Colonic mucosa (tissue), 4 donors: ENCODE measurements around the gene GAPDH. TPM values are rescaled to one million over a fixed set of nuclear protein-coding genes. Genes with fewer than 3 reads are reported as not detected.
"Not testable (repeated sequence)": the region's sequence is repeated elsewhere in the genome, so short reads cannot be mapped to it uniquely, and the experiment has no call there.

Experiments used
- DNase-seq: peaks from one replicate; pipeline ENCODE4 v3.0.0-alpha.2; 2020
- H3K27ac ChIP-seq: fragments of 200-600 bp; one replicate; pipeline ENCODE4 v1.8.0; 2021
- H3K27me3 ChIP-seq: fragments of 200-600 bp; one replicate; pipeline ENCODE4 v1.8.0; 2021
- H3K36me3 ChIP-seq: fragments of 200-600 bp; one replicate; pipeline ENCODE4 v1.8.0; 2021
- H3K4me1 ChIP-seq: fragments of 200-600 bp; one replicate; pipeline ENCODE4 v1.8.0; 2021; ENCODE audit warnings: mild to moderate bottlenecking
- H3K4me3 ChIP-seq: fragments of 200-600 bp; one replicate; pipeline ENCODE4 v1.8.0; 2021
- H3K9ac ChIP-seq, 2 donors: one replicate each; pipeline ENCODE4 v1.7.0; 2013; ENCODE audit warnings: control low read depth in 2 of 2, low read depth in 2 of 2, low read length in 2 of 2
- H3K9me3 ChIP-seq: fragments of 200-600 bp; one replicate; pipeline ENCODE4 v1.8.0; 2021
- CTCF ChIP-seq: fragments of 200-600 bp; IDR thresholded peaks from one replicate; pipeline ENCODE4 v1.8.0; 2022; ENCODE audit warnings: antibody characterized with exemption, mild to moderate bottlenecking
- intact Hi-C: fragments of 100-400 bp; cut with DNase I; formaldehyde crosslinking; loops from one replicate; pipeline ENCODE4 v1.14.1; 2022
- total RNA-seq, 2 donors: library from RNA; stranded (reverse); fragmentation: NEBNext Ultra II Directional in 1 of 2; extraction: Animal tissue kit (Norgen Biotek cat#: 25700) in 1 of 2; gene quantifications; one replicate each; pipeline ENCODE4 v1.2.1, GENCODE V29; 2021
- donor health status: healthy.
- donor health status: DM: no; HTN: no; CAD: no.
- donor health status: DM: no; HTN: no; CAD: no.

The GAPDH gene
- total RNA-seq, 2 donors from 2014 or later = 3,442 to 3,768 TPM

DNA sequence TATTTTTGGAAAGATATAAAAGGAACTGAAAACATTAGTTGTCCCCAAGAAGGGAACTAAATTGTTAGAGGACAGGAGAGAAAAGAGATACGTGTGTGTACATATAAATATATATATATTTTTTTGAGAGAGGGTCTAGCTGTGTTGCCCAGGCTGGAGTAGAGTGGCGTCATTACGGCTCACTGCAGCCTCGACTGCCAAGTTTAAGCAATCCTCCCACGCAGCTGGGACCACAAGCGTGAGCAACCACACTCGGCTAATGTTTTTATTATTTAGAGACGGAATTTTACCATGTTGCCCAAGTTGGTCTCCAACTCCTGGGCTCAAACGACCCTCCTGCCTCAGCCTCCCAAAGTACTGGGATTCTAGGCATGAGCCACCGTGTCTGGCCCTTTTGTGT, 50.0 kb downstream of the GAPDH start:
- DNase-seq = no peak
- intact Hi-C loops = no loop called here
- H3K27me3 ChIP-seq = no peaks in the 10 kb centered on the region
- no peak for TF ChIP-seq CTCF
- H3K36me3 ChIP-seq = peaks cover 70% of the 10 kb centered on the region
- H3K9ac ChIP-seq = no peak overlapping the region
- no peak overlapping the region for H3K27ac ChIP-seq
- no peaks in the 10 kb centered on the region for H3K9me3 ChIP-seq
- H3K4me1 ChIP-seq = no peaks in the 10 kb centered on the region
- H3K4me3 ChIP-seq = no peak overlapping the region

GRCh38 chr12:6586569-6586968, 52.3 kb downstream of the GAPDH start:
- DNase-seq, H3K4me1 ChIP-seq, H3K9ac ChIP-seq, H3K27me3 ChIP-seq, intact Hi-C loops, H3K4me3 ChIP-seq, H3K9me3 ChIP-seq, H3K27ac ChIP-seq: not testable (repeated sequence)
- H3K36me3 ChIP-seq = peaks cover 70% of the 10 kb centered on the region

Other genes with a start within 250 kb of the GAPDH start
- gene PLEKHG6, start 223.8 kb upstream of the GAPDH start, total RNA-seq = 100 to 1,000 TPM; 107 to 123 TPM
- 100 to 1,000 TPM; 116 to 164 TPM for gene TNFRSF1A, start 192.4 kb upstream of the GAPDH start, total RNA-seq
- 100 to 1,000 TPM; 158 to 188 TPM for gene SCNN1A, start 159.0 kb upstream of the GAPDH start, total RNA-seq
- gene LTBR, start 150.4 kb upstream of the GAPDH start, total RNA-seq = 100 to 1,000 TPM in 1 of 2 donors, 10 to 100 TPM in 1; 84.8 to 129 TPM
- 1 to 10 TPM; 1.9 to 2.4 TPM for gene CD27, start 89.6 kb upstream of the GAPDH start, total RNA-seq
- gene TAPBPL, start 82.5 kb upstream of the GAPDH start, total RNA-seq = 10 to 100 TPM; 44.9 to 57.8 TPM
- 1 to 10 TPM; 3.9 to 4.1 TPM for gene VAMP1, start 63.8 kb upstream of the GAPDH start, total RNA-seq
- 100 to 1,000 TPM; 132 to 220 TPM for gene MRPL51, start 41.3 kb upstream of the GAPDH start, total RNA-seq
- 10 to 100 TPM; 35.9 to 94.1 TPM for gene NCAPD2, start 40.4 kb upstream of the GAPDH start, total RNA-seq
- gene IFFO1, start 21.5 kb downstream of the GAPDH start, total RNA-seq = 1 to 10 TPM; 2.5 to 4.1 TPM
- 10 to 100 TPM; 19.1 to 39.6 TPM for gene NOP2, start 33.8 kb downstream of the GAPDH start, total RNA-seq
- gene CHD4, start 72.9 kb downstream of the GAPDH start, total RNA-seq = 100 to 1,000 TPM; 153 to 199 TPM
- gene LPAR5, start 101.4 kb downstream of the GAPDH start, total RNA-seq = 10 to 100 TPM; 27.0 to 32.7 TPM
- 1 to 10 TPM; 1.6 to 1.9 TPM for gene ACRBP, start 112.9 kb downstream of the GAPDH start, total RNA-seq
- 10 to 100 TPM; 20.0 to 33.8 TPM for gene ING4, start 128.6 kb downstream of the GAPDH start, total RNA-seq
- gene ZNF384, start 154.9 kb downstream of the GAPDH start, total RNA-seq = 10 to 100 TPM; 50.0 to 53.6 TPM
- 1 to 10 TPM in 1 of 2 donors, under 1 TPM in 1; 0.44 to 1.2 TPM for gene PIANP, start 166.3 kb downstream of the GAPDH start, total RNA-seq
- gene COPS7A, start 189.5 kb downstream of the GAPDH start, total RNA-seq = 10 to 100 TPM; 33.3 to 47.6 TPM
- 100 to 1,000 TPM; 199 to 212 TPM for gene MLF2, start 218.6 kb downstream of the GAPDH start, total RNA-seq
- 100 to 1,000 TPM; 169 to 182 TPM for gene PTMS, start 231.8 kb downstream of the GAPDH start, total RNA-seq
- gene LAG3, start 238.0 kb downstream of the GAPDH start, total RNA-seq = 1 to 10 TPM; 1.0 to 1.2 TPM